Measurements from ENCODE around the gene PRSS16.

The PRSS16 gene

GRCh38 chr6:27288136-27289044 is 40.9 kb downstream of the PRSS16 start:
- no peaks in the 10 kb centered on the region for H3F3A ChIP-seq (ENCODE audit: insufficient read depth)
- H3K4me3 ChIP-seq (ENCODE audit: insufficient read depth, low read length, poor library complexity, severe bottlenecking), result no peak overlapping the region
- H3K4me2 ChIP-seq (ENCODE audit: low read depth, low read length, poor library complexity, severe bottlenecking), result no peak overlapping the region
- no peak overlapping the region for H2AFZ ChIP-seq (ENCODE audit: low read depth, low read length, severe bottlenecking)
- no peaks in the 10 kb centered on the region for H3K36me3 ChIP-seq (ENCODE audit: low read length)
- H3K27ac ChIP-seq (ENCODE audit: low read depth, low read length), result no peak overlapping the region
- H4K20me1 ChIP-seq (ENCODE audit: low read depth, low read length), result no peaks in the 10 kb centered on the region
- no peaks in the 10 kb centered on the region for H3K9me3 ChIP-seq (ENCODE audit: insufficient read depth, low read length)
- no peaks in the 10 kb centered on the region for H3K9me2 ChIP-seq (replicated peaks; ENCODE audit: insufficient read depth, low read length)
- TF ChIP-seq, protein P1, sequence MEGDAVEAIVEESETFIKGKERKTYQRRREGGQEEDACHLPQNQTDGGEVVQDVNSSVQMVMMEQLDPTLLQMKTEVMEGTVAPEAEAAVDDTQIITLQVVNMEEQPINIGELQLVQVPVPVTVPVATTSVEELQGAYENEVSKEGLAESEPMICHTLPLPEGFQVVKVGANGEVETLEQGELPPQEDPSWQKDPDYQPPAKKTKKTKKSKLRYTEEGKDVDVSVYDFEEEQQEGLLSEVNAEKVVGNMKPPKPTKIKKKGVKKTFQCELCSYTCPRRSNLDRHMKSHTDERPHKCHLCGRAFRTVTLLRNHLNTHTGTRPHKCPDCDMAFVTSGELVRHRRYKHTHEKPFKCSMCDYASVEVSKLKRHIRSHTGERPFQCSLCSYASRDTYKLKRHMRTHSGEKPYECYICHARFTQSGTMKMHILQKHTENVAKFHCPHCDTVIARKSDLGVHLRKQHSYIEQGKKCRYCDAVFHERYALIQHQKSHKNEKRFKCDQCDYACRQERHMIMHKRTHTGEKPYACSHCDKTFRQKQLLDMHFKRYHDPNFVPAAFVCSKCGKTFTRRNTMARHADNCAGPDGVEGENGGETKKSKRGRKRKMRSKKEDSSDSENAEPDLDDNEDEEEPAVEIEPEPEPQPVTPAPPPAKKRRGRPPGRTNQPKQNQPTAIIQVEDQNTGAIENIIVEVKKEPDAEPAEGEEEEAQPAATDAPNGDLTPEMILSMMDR (IDR thresholded peaks at IDR 0.05; ENCODE audit: insufficient read depth, low read length, poor library complexity, severe bottlenecking), result no peak
- no peak for TF ChIP-seq EZH2phosphoT487 (conservative IDR thresholded peaks at IDR 0.05; ENCODE audit: low read length)
- H3K9ac ChIP-seq (ENCODE audit: low read length), result no peak overlapping the region
- H3K79me2 ChIP-seq (ENCODE audit: insufficient read depth, low read length), result no peaks in the 10 kb centered on the region
- H3K27me3 ChIP-seq (ENCODE audit: low read length), result peaks cover 6% of the 10 kb centered on the region; the same call in 1 of the 2 replicates

- no peak for TF ChIP-seq EZH2phosphoT487 (conservative IDR thresholded peaks at IDR 0.05; ENCODE audit: low read length)
- TF ChIP-seq, protein P1 (IDR thresholded peaks at IDR 0.05; ENCODE audit: insufficient read depth, low read length, poor library complexity, severe bottlenecking), result no peak
- Histone ChIP-seq H3K27ac (ENCODE audit: low read depth, low read length) (no peak overlapping the region), H3K9ac (ENCODE audit: low read length) (no peak overlapping the region), H2AFZ (ENCODE audit: low read depth, low read length, severe bottlenecking) (no peak overlapping the region), H3K4me3 (ENCODE audit: insufficient read depth, low read length, poor library complexity, severe bottlenecking) (no peak overlapping the region), H3F3A (ENCODE audit: insufficient read depth) (no peaks in the 10 kb centered on the region), H3K9me3 (ENCODE audit: insufficient read depth, low read length) (no peaks in the 10 kb centered on the region), H3K9me2 (replicated peaks; ENCODE audit: insufficient read depth, low read length) (no peaks in the 10 kb centered on the region), H3K27me3 (ENCODE audit: low read length) (peaks cover 6% of the 10 kb centered on the region; the same call in 1 of the 2 replicates), H3K79me2 (ENCODE audit: insufficient read depth, low read length) (no peaks in the 10 kb centered on the region), H4K20me1 (ENCODE audit: low read depth, low read length) (no peaks in the 10 kb centered on the region), H3K4me2 (ENCODE audit: low read depth, low read length, poor library complexity, severe bottlenecking) (no peak overlapping the region), H3K36me3 (ENCODE audit: low read length) (no peaks in the 10 kb centered on the region)
Observed at GRCh38 chr6:27290065-27290849, 42.8 kb downstream of the PRSS16 start.

GRCh38 chr6:27290850-27291208 is 43.3 kb downstream of the PRSS16 start:
- Histone ChIP-seq H3K4me3 (ENCODE audit: insufficient read depth, low read length, poor library complexity, severe bottlenecking) (no peak overlapping the region), H3K27ac (ENCODE audit: low read depth, low read length) (no peak overlapping the region), H2AFZ (ENCODE audit: low read depth, low read length, severe bottlenecking) (no peak overlapping the region), H3K79me2 (ENCODE audit: insufficient read depth, low read length) (no peaks in the 10 kb centered on the region), H3F3A (ENCODE audit: insufficient read depth) (no peaks in the 10 kb centered on the region), H3K9me3 (ENCODE audit: insufficient read depth, low read length) (no peaks in the 10 kb centered on the region), H3K9ac (ENCODE audit: low read length) (no peak overlapping the region), H3K9me2 (replicated peaks; ENCODE audit: insufficient read depth, low read length) (no peaks in the 10 kb centered on the region), H3K27me3 (ENCODE audit: low read length) (peaks cover 6% of the 10 kb centered on the region; the same call in 1 of the 2 replicates), H3K36me3 (ENCODE audit: low read length) (no peaks in the 10 kb centered on the region), H3K4me2 (ENCODE audit: low read depth, low read length, poor library complexity, severe bottlenecking) (no peak overlapping the region), H4K20me1 (ENCODE audit: low read depth, low read length) (no peaks in the 10 kb centered on the region)
- no peak for TF ChIP-seq EZH2phosphoT487 (conservative IDR thresholded peaks at IDR 0.05; ENCODE audit: low read length)
- TF ChIP-seq, protein P1 (IDR thresholded peaks at IDR 0.05; ENCODE audit: insufficient read depth, low read length, poor library complexity, severe bottlenecking), result no peak
